Embryonic facial prominence (tissue), 1 donor: ENCODE data around the gene ACAT1.
"Not testable (repeated sequence)": the region's sequence is repeated elsewhere in the genome, so short reads cannot be mapped to it uniquely, and the experiment has no call there.

Experiments
- DNase-seq: peaks from one replicate; pipeline ENCODE4 v3.0.0-alpha.2; 2016; ENCODE audit errors: extremely low spot score

Gene ACAT1

GRCh38 chr11:108121274-108122155 lies at the start of gene ACAT1:
ACAT1 (plus strand) TSS chr11:108121567; CDS start chr11:108121607, 40 bp downstream.
- DNase-seq = peak; percentile 53

DNA sequence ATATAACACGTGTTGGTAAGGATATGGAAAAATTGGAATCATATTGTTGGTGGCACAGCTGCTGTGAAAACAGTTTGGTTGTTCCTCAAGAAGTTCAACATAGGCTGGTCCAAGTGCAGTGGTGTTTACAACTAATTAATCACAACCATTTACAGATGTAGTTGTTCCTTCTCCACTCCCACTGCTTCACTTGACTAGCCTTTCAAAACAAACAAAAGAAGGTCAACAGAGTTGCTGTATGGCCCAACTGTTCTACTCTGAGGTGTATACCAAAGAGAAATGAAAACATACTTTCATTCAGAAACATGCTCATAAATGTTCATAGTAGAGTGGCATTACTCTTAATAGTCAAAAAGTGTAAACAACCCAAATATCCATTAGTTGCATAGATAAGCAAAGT lies 36.6 kb upstream of the ACAT1 start:
- no peak for DNase-seq

- no peak for DNase-seq
Measured at GRCh38 chr11:108085672-108086071, 35.7 kb upstream of the ACAT1 start.

- DNase-seq = no peak
Measured at GRCh38 chr11:108092134-108092533, 29.2 kb upstream of the ACAT1 start.

GRCh38 chr11:108093128-108093904 lies 28.1 kb upstream of the ACAT1 start:
- no peak for DNase-seq

DNA sequence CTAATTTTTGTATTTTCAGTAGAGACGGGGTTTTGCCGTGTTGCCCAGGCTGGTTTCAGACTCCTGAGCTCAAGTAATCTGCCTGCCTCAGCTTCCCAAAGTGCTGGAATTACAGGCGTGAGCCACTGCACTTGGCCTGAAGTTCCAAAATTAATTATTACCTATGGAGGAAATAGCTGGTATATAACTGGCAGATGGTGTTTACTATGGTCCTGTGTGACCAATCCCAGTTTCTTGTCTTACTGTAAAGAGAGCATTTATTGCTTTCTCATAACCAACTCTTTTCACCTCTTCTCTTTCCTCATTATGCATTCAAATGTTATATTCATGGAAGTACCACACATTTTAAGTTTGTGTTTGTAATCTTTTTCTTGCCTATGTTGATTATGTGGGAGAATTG lies 24.2 kb upstream of the ACAT1 start:
- DNase-seq = no peak

DNA sequence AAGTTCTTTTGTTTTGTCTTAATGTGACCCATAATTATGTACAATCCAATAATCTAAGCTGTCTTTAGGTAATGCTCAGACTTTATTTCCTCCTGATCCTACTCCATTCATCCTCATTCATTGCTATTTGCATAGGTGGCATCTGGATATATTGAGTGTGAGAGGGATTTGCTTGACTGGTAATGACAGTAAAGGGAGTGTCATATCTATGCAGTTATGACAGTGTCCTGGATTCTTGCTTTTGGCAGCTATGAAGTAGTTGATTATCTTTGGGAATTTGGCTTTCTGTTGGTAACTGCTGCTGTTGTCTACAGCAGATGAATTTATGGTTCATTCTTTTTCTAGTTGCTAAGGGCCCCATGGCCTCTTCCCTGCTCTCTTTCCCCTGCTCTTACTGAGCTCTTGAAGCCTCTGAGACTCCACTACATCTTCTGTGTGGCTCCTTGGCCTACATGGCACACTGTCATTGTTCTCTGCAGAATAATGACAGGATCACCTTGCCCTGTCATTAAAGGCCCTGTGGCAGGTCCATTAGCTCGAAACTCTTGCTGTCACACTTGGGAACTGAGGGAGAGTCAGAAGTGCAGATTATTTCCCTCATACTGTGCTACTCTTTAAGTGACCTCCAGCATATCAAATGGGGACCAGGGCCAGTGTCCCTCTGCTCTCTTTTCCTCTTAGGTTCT lies 20.1 kb upstream of the ACAT1 start:
- DNase-seq = no peak

DNA sequence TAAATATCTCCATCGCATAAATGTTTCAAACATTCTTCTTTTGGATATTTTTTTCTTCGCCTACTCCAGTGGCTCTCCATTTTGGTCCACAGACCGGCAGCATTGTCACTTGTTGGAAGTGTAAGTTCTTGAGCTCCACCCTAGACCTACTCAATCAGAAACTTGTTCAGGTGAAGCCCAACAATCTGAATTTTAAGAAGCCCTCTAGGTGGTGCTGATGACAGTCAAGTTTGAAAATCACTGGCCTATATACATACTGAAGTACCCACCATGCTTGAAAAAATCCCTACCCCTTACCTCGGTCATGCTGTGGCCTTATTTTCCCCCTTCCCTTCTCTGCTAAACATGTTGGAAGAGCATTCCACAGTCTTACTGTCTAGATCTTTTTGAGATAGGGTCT lies 10.2 kb upstream of the ACAT1 start:
- no peak for DNase-seq

DNA sequence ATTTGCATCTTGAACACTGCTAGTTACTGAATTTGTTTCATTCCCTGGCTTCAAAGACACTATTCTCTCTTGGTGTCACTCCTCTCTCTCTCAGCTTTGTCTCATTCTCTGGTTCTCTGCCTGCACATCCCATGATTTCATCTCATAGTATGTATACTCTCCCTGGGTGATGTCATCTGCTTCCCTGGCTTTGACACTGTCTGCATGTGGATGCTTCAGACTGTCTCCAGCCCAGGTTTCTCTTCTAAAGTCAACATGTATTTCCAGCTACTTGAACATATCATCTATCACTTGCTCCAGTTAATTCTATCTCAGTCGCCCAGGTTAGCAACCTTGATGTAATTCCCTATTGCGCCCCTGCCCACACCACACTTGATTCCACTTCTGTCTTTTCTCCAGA lies 9.3 kb upstream of the ACAT1 start:
- DNase-seq = no peak

DNA sequence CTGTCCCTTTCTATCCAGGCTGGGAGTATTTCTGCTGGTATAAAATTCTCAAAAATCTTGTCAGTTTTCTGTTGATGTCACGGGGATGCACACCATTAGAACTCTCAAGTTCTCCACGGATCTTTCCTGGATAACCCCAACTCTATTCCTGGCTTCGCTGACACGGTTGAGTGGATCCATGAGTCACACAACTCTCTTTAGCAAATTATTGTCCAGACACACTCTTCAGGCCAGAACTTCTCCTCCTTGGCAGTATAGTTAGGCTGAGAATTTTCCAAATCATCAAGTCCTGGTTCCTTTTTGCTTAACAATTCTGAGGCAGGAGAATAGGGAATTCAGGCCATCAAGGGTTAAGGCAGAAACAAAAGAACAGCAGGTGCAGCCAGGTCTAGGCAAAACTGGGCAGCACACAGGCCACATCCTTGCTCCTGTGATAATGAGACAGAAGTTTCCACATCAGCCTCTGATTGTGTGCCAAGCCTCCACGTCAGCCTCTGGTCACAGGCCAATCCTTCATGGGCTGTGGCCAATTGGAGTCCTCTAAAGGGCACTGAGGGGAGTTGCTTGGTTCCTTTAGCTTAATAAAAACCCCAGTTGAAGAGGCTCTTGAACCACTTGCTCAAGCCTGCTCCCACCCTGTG lies 5.7 kb upstream of the ACAT1 start:
- no peak for DNase-seq

GRCh38 chr11:108117746-108118371 lies 3.5 kb upstream of the ACAT1 start:
- peak; percentile 36 for DNase-seq

DNA sequence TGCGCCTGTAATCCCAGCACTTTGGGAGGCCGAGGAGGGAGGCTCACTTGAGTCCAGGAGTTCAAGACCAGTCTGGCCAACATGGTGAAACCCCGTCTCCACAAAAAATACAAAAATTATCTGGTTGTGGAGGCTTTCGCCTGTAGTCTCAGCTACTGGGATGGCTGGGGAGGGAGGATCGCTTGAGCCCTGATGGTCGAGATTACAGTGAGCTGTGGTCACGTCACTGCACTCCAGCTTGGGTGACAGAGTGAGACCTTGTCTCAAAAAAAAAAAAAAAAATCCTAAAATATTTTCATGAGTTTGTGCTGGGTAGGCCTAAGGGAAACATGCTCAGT lies 462 bp upstream of the ACAT1 start:
- not testable (repeated sequence) for DNase-seq

DNA sequence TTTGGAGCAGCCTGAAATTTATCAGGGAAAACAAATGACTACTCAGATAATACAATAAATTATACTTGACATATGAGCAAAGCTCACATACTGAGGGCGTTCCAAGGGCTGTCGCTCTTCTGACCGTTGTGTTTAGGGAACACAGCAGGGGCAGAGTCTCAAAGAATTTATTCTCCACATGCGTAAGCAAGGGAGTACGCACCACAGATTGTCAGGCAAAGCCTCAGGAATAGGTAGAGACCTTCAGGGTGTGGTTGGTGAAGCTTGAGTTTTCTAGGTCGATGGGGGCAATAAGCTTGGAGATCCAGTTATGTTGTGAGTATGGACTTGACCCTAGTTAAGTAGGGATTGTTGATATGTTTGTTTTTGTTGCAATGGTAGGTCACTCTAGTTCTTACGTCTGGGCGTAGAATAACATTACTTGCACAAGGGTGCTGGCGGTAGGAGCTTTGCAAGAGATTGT lies 830 bp downstream of the ACAT1 start:
- DNase-seq = no peak

- no peak for DNase-seq
Measured at GRCh38 chr11:108125096-108125495, 3.7 kb downstream of the ACAT1 start.

GRCh38 chr11:108128772-108129171 lies 7.4 kb downstream of the ACAT1 start:
- no peak for DNase-seq

DNA sequence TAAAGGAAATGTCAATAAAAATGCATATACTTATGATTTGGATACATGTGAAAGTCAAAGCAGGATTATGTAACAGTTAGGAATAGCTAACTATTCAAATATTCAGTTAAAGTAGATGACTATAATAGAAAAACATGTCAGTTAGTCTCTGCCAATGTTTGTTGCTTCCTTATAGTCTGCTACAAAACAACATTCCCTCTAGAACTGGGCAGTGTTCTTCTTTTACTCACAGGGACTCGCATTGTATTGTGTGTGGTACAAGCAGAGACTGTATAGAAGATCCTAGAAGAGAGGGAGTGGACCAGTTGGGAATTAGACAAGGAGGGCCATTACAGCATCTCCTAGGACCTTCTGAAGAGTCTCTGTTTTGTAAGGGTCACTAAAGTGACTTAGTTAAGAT lies 10.6 kb downstream of the ACAT1 start:
- DNase-seq = no peak

- DNase-seq = not testable (repeated sequence)
Measured at GRCh38 chr11:108132993-108133538, 11.7 kb downstream of the ACAT1 start.

- no peak for DNase-seq
Measured at GRCh38 chr11:108135845-108136544, 14.6 kb downstream of the ACAT1 start.

DNA sequence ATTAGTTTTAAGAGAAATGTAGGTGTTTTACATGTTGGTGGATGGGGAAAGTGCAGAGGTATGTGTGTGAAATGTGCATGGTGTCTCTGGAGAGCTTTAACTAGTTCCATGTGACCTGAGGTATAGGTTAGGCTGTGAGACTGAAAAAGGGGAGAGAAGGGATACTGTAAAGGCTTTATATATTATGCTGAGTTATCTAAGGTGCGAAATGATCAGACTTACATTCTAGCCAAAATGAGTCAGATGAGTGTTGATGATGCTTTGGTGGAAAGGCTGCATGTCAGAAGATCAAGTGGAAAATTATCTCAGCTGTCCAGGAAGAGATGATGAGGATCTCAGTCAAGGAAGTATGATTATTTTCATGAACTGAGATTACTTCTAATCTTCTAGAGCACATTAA lies 15.8 kb downstream of the ACAT1 start:
- no peak for DNase-seq

DNA sequence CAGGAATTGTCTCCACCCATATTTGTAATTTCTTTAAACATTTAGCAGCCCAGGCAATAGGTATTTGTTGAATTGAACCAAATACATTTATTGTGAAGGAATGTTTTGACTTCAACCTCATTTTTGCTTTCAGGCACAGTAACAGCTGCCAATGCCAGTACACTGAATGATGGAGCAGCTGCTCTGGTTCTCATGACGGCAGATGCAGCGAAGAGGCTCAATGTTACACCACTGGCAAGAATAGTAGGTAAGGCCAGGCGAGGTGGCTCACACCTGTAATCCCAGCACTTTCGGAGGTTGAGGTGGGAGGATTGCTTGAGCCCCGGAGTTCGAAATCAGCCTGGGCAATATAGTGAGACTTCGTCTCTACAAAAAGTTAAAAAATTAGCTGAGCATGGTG lies 20.9 kb downstream of the ACAT1 start:
- no peak for DNase-seq
